A549 treated with Hydrocortisone at 1 μM for 4 hours (cell line): ENCODE results near the gene ORAI2. TPM values are rescaled to one million over a fixed set of nuclear protein-coding genes. Genes with fewer than 3 reads are reported as not detected.

Experiments used
- total RNA-seq: library from RNA; stranded (reverse); fragments of 200-300 nt; extraction: Qiagen RNA extraction; gene quantifications from 5 replicates; pipeline ENCODE4 v1.2.3, GENCODE V29; 2022

ORAI2 gene
- 28.7 to 33.4 TPM (median 31.9 TPM) in 5 replicates for total RNA-seq

GRCh38 chr7:102433219-102434038 lies at the start of gene ORAI2:
Gene ORAI2 (plus strand): TSS chr7:102433575. CDS start chr7:102438957, 5,382 bp downstream.

GRCh38 chr7:102395873-102396709 lies 37.3 kb upstream of the ORAI2 start, which contains the start of gene PRKRIP1:
Gene PRKRIP1 (plus strand): TSS chr7:102396363. CDS start chr7:102396412, 49 bp downstream.

GRCh38 chr7:102464577-102465280 lies 31.4 kb downstream of the ORAI2 start, which contains the start of the genes ALKBH4 and LRWD1:
Gene ALKBH4 (minus strand): TSS chr7:102464863. CDS start chr7:102464836, 27 bp downstream.
Gene LRWD1 (plus strand): TSS chr7:102464984. CDS start chr7:102465081, 97 bp downstream.

GRCh38 chr7:102478314-102479208 lies 45.2 kb downstream of the ORAI2 start, which contains the start of gene POLR2J:
Gene POLR2J (minus strand): TSS chr7:102478922. CDS start chr7:102478860, 62 bp downstream.

Other genes with a start within 250 kb of the ORAI2 start
- 2.2 to 3.2 TPM (median 3.0 TPM) in 5 replicates for gene SH2B2, start 146.7 kb upstream of the ORAI2 start, total RNA-seq
- not detected in 5 replicates for gene SPDYE6, start 77.1 kb upstream of the ORAI2 start, total RNA-seq
- 20.8 to 24.2 TPM (median 21.6 TPM) in 5 replicates for gene PRKRIP1, start 37.2 kb upstream of the ORAI2 start, total RNA-seq
- 10.4 to 11.9 TPM (median 10.6 TPM) in 5 replicates for gene ALKBH4, start 31.3 kb downstream of the ORAI2 start, total RNA-seq
- 26.3 to 29.9 TPM (median 29.2 TPM) in 5 replicates for gene LRWD1, start 31.4 kb downstream of the ORAI2 start, total RNA-seq
- 96.4 to 110 TPM (median 107 TPM) in 5 replicates for gene POLR2J, start 45.3 kb downstream of the ORAI2 start, total RNA-seq
- 1.2 to 2.1 TPM (median 1.6 TPM) in 5 replicates for gene RASA4B, start 84.2 kb downstream of the ORAI2 start, total RNA-seq
- 1.3 to 3.2 TPM (median 2.4 TPM) in 5 replicates for gene UPK3BL2, start 110.1 kb downstream of the ORAI2 start, total RNA-seq
- 0.05 TPM in 1 of 5 replicates, not detected in the others for gene SPDYE2, start 117.7 kb downstream of the ORAI2 start, total RNA-seq
- 13.5 to 53.6 TPM (median 32.9 TPM) in 5 replicates for gene POLR2J3, start 139.0 kb downstream of the ORAI2 start, total RNA-seq
- 1.6 to 2.6 TPM (median 2.2 TPM) in 5 replicates for gene RASA4, start 183.2 kb downstream of the ORAI2 start, total RNA-seq
- 10.5 to 16.8 TPM (median 13.0 TPM) in 5 replicates for gene UPK3BL1, start 209.2 kb downstream of the ORAI2 start, total RNA-seq
- gene SPDYE2B, start 216.7 kb downstream of the ORAI2 start, total RNA-seq: not detected in 5 replicates
- 0.12 to 0.61 TPM (median 0.24 TPM) in 5 replicates for gene POLR2J2, start 238.1 kb downstream of the ORAI2 start, total RNA-seq